HCT116 (cell line): ENCODE data around the gene RPL28. TPM values are rescaled to one million over a fixed set of nuclear protein-coding genes. Genes with fewer than 3 reads are reported as not detected.

ENCODE experiments used
- ATAC-seq: fragments of 200-7000 bp; cut with Tn5 transposase; 2 replicates; pipeline ENCODE4 v1.9.1; 2020; ENCODE audit warnings: mild to moderate bottlenecking, moderate library complexity
- BruUV-seq: library from RNA; stranded (reverse); fragments of 400-500 nt; replicated peaks from 2 replicates; lab custom pipeline; 2021; lab: Mats Ljungman, UMichigan
- CTCF ChIA-PET: fragments of 300-600 bp; sonication (Branson Sonifier 250); formaldehyde crosslinking; loops from one replicate; lab custom pipeline; 2021; ENCODE audit warnings: antibody characterized with exemption; lab: Charles Lee
- POLR2A ChIA-PET: fragments of 300-600, 350-600 bp; sonication (Branson Sonifier 250); formaldehyde crosslinking; loops from one replicate; lab custom pipeline; 2021; ENCODE audit warnings: antibody characterized with exemption; lab: Charles Lee
- RAD21 ChIA-PET, 2 experiments: fragments of 300-600 bp; sonication (Branson Sonifier 250); formaldehyde crosslinking; loops; one replicate each; lab custom pipeline; 2023; ENCODE audit warnings: low total read pairs in 2 of 2; ENCODE audit not compliant: uncharacterized antibody in 2 of 2, unreplicated experiment in 2 of 2, low non-redundant PET in 1 of 2; lab: Charles Lee
- DNase-seq: peaks from one replicate; pipeline ENCODE4 v3.0.0-alpha.2; 2010; ENCODE audit warnings: low read depth, low spot score
- H2AFZ ChIP-seq: fragments of 200-600 bp; shearing (Covaris generic), sonication (generic); 2 replicates; pipeline ENCODE4 v1.6.1; 2017; ENCODE audit warnings: low read depth, mixed run types, mixed read lengths, antibody characterized with exemption, low read length; ENCODE audit not compliant: poor library complexity, severe bottlenecking
- H3K27ac ChIP-seq: 2 replicates; pipeline ENCODE4 v1.5.1; 2012; ENCODE audit warnings: low read depth, low read length
- H3K27me3 ChIP-seq: fragments of 200-600 bp; sonication (generic); 2 replicates; pipeline ENCODE4 v1.6.1; 2016; ENCODE audit warnings: mixed run types, low read length, mixed read lengths; ENCODE audit not compliant: insufficient read depth
- H3K36me3 ChIP-seq, 2 experiments: fragments of 200-500 bp in 1 of 2; fragments of 200-600 bp in 1 of 2; sonication (Bioruptor generic) in 1 of 2; sonication (generic) in 1 of 2; 2 replicates each; pipeline versions ENCODE4 v1.5.1 to v1.6.1; 2014 to 2016; ENCODE audit warnings: low read length in 2 of 2, inconsistent platforms in 1 of 2, mixed read lengths in 1 of 2, mixed run types in 1 of 2; ENCODE audit not compliant: insufficient read depth in 2 of 2, control insufficient read depth in 1 of 2
- H3K4me1 ChIP-seq, 2 experiments: fragments of 200-600 bp in 1 of 2; sonication (generic) in 1 of 2; 2 replicates each; pipeline versions ENCODE4 v1.5.1 to v1.6.1; 2012 to 2017; ENCODE audit warnings: low read length in 2 of 2, inconsistent platforms in 1 of 2, mild to moderate bottlenecking in 1 of 2, mixed read lengths in 1 of 2, mixed run types in 1 of 2, moderate library complexity in 1 of 2; ENCODE audit not compliant: insufficient read depth in 2 of 2, control insufficient read depth in 1 of 2
- H3K4me2 ChIP-seq: fragments of 200-600 bp; sonication (generic); 2 replicates; pipeline ENCODE4 v1.6.1; 2017; ENCODE audit warnings: mixed run types, low read length, mixed read lengths
- H3K4me3 ChIP-seq, 2 experiments: fragments of 200-600 bp in 1 of 2; sonication (generic) in 1 of 2; replicated peaks in 1 of 2; 2 replicates each; pipeline ENCODE4 v1.5.1; 2011 to 2016; ENCODE audit warnings: low read length in 2 of 2, control low read depth in 1 of 2, low read depth in 1 of 2, mild to moderate bottlenecking in 1 of 2, mixed read lengths in 1 of 2, mixed run types in 1 of 2
- H3K79me2 ChIP-seq: fragments of 200-600 bp; sonication (generic); 2 replicates; pipeline ENCODE4 v1.6.1; 2017; ENCODE audit warnings: mild to moderate bottlenecking, mixed run types, low read length, moderate library complexity, mixed read lengths; ENCODE audit not compliant: insufficient read depth
- H3K9ac ChIP-seq: fragments of 200-600 bp; sonication (generic); 2 replicates; pipeline ENCODE4 v1.6.1; 2016; ENCODE audit warnings: low read length, mixed read lengths
- H3K9me2 ChIP-seq: fragments of 200-600 bp; sonication (generic), shearing (Covaris generic); 2 replicates; pipeline ENCODE4 v1.6.1; 2017; ENCODE audit warnings: mixed run types, mild to moderate bottlenecking, moderate library complexity; ENCODE audit not compliant: insufficient read depth
- H3K9me3 ChIP-seq, 2 experiments: fragments of 200-500 bp in 1 of 2; fragments of 200-600 bp in 1 of 2; sonication (Bioruptor generic) in 1 of 2; sonication (generic) in 1 of 2; 2 replicates each; pipeline ENCODE4 v1.6.1; 2014 to 2017; ENCODE audit warnings: low read length in 2 of 2, mixed read lengths in 2 of 2, inconsistent platforms in 1 of 2, low read depth in 1 of 2, mild to moderate bottlenecking in 1 of 2, mixed run types in 1 of 2, moderate library complexity in 1 of 2; ENCODE audit not compliant: control insufficient read depth in 1 of 2, insufficient read depth in 1 of 2
- H4K20me1 ChIP-seq: fragments of 200-600 bp; sonication (generic), shearing (Covaris generic); 2 replicates; pipeline ENCODE4 v1.6.1; 2017; ENCODE audit warnings: mixed run types, mild to moderate bottlenecking, moderate library complexity; ENCODE audit not compliant: insufficient read depth
- ATF3 ChIP-seq: IDR thresholded peaks from 2 replicates; pipeline ENCODE4 v1.6.1; 2012
- CBX3 ChIP-seq: IDR thresholded peaks from 2 replicates; pipeline ENCODE4 v1.6.1; 2012; ENCODE audit warnings: low read depth
- CEBPB ChIP-seq: IDR thresholded peaks from 2 replicates; pipeline ENCODE4 v1.6.1; 2012; ENCODE audit warnings: low read depth
- EGR1 ChIP-seq: IDR thresholded peaks from 2 replicates; pipeline ENCODE4 v1.6.1; 2012; ENCODE audit warnings: low read depth
- ELF1 ChIP-seq: IDR thresholded peaks from 2 replicates; pipeline ENCODE4 v1.6.1; 2012; ENCODE audit warnings: low read depth, borderline replicate concordance
- EZH2 ChIP-seq: fragments of 200-600 bp; sonication (generic); IDR thresholded peaks from 2 replicates; pipeline ENCODE4 v1.6.1; 2017; ENCODE audit warnings: antibody characterized with exemption, mixed run types
- EZH2phosphoT487 ChIP-seq: fragments of 200-600 bp; IDR thresholded peaks from 2 replicates; pipeline ENCODE4 v1.6.1; 2018; ENCODE audit warnings: antibody characterized with exemption, borderline replicate concordance
- FOSL1 ChIP-seq: IDR thresholded peaks from 2 replicates; pipeline ENCODE4 v1.6.1; 2012; ENCODE audit warnings: low read depth
- JUND ChIP-seq: IDR thresholded peaks from 2 replicates; pipeline ENCODE4 v1.6.1; 2012
- RAD21 ChIP-seq: IDR thresholded peaks from 2 replicates; pipeline ENCODE4 v1.6.1; 2012; ENCODE audit warnings: low read depth, mild to moderate bottlenecking
- SIN3A ChIP-seq: IDR thresholded peaks from 2 replicates; pipeline ENCODE4 v1.6.1; 2012; ENCODE audit warnings: low read depth
- SP1 ChIP-seq: IDR thresholded peaks from 2 replicates; pipeline ENCODE4 v1.6.1; 2012; ENCODE audit warnings: low read depth
- SRF ChIP-seq: IDR thresholded peaks from 2 replicates; pipeline ENCODE4 v1.6.1; 2012; ENCODE audit warnings: low read depth
- TCF7L2 ChIP-seq: IDR thresholded peaks from 2 replicates; pipeline ENCODE4 v1.7.0; 2011; ENCODE audit warnings: borderline replicate concordance, inconsistent platforms; ENCODE audit not compliant: insufficient read depth, insufficient read length; ENCODE audit errors: extremely low read depth
- YY1 ChIP-seq: IDR thresholded peaks from 2 replicates; pipeline ENCODE4 v1.6.1; 2011; ENCODE audit warnings: low read length, low read depth, moderate library complexity, mild to moderate bottlenecking; ENCODE audit not compliant: insufficient replicate concordance; ENCODE audit errors: extremely low read depth
- ZFX ChIP-seq: fragments of 450-650 bp; IDR thresholded peaks from 2 replicates; pipeline ENCODE4 v1.6.1; 2017
- intact Hi-C: fragments of 100-400 bp; cut with micrococcal nuclease; formaldehyde crosslinking; loops from 2 replicates; pipeline ENCODE4 v1.10.0; 2022
- total RNA-seq: library from RNA; stranded (reverse); gene quantifications from one replicate; pipeline ENCODE4 v1.2.1, GENCODE V29; 2021; ENCODE audit not compliant: unreplicated experiment
- TF ChIP-seq, protein P1 (sequence below): IDR thresholded peaks from 2 replicates; pipeline ENCODE4 v1.6.1; 2012; ENCODE audit warnings: low read depth
- TF ChIP-seq, protein P2 (sequence below): IDR thresholded peaks from 2 replicates; pipeline ENCODE4 v1.6.1; 2012
- TF ChIP-seq, protein P3 (sequence below): IDR thresholded peaks from 2 replicates; pipeline ENCODE4 v1.6.1; 2011; ENCODE audit warnings: mild to moderate bottlenecking, low read length, moderate library complexity; ENCODE audit not compliant: insufficient replicate concordance; ENCODE audit errors: extremely low read depth

RPL28 gene
- total RNA-seq, 1 experiment from 2014 or later, result 3,050 TPM

DNA sequence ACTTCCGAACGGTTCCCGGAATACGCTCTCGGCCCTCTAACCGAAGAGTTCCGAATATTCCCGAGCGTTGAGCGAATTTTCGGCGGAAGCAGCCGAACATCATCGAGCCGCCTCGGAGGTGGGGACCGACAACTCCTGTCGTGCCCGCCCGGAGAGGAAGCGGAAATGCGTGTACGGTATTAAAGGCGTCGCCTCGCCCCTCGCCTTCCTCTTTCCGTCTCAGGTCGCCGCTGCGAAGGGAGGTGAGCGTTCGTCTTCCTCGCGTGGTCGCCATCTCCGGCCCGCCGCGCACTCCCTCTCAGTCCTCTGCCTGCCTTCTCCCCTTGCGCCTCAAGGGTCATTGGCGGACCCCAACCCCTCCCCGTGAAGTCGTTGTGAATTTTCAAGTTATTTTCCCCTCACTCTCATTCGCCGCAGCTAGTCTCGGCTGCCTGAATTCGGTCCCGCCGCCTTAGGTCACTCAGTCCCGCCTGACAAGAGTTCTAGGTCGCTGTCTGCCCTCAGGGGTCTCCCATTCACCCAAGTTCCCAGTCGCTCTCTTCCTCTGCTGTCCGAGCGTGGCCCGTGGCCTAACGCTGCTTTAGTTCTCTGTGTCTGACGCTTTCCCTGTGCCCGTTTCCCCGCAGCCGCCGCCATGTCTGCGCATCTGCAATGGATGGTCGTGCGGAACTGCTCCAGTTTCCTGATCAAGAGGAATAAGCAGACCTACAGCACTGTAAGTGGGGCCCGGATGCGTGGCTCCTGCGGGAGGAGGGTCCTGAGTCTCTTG lies at the start of gene RPL28 (continued):
- TF ChIP-seq EZH2 (no peak), ZFX (peak; percentile 48; the same call in 1 of the 2 replicates), SRF (no peak), EZH2phosphoT487 (no peak), CEBPB (no peak), ELF1 (no peak; the same call in 1 of the 2 replicates), SIN3A (peak; percentile 98)

DNA sequence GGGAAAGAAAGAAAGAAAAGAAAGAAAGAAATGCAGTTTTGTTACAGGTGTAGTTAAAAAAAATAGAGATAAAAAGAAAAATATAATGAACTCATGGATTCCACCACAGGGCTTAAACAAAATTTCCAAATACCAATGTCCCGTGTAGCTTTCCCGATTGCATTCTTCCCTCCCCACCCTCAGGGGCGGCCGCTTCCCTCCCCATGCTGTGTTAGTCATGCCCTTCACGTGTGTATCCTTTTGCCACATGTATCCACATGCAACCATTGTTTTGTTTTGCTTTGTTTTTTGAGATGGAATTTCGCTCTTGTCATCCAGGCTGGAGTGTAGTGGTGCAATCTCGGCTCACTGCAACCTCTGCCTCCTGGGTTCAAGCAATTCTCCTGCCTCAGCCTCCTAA lies 49.6 kb upstream of the RPL28 start:
- Histone ChIP-seq H4K20me1 (no peaks in the 10 kb centered on the region), H3K4me2 (no peak overlapping the region), H3K9me3 (no peaks in the 10 kb centered on the region), H3K79me2 (peaks cover 9% of the 10 kb centered on the region; the same call in 1 of the 2 replicates), H3K9me2 (no peaks in the 10 kb centered on the region), H3K27me3 (no peaks in the 10 kb centered on the region), H2AFZ (no peak overlapping the region), H3K27ac (no peak overlapping the region), H3K9ac (no peak overlapping the region), H3K4me3 (no peak overlapping the region), H3K36me3 (no peaks in the 10 kb centered on the region), H3K4me1 (peaks cover 7 to 31% of the 10 kb centered on the region in 2 experiments)
- intact Hi-C loops, result no loop called here
- DNase-seq (no peak), ATAC-seq (no peak)
- no TSS peak for BruUV-seq
- ChIA-PET CTCF (no interaction called here), RAD21 (no interaction called here), POLR2A (no interaction called here)
- TF ChIP-seq EZH2phosphoT487, result no peak
- no peak for TF ChIP-seq YY1
- no peak for TF ChIP-seq SP1
- no peak for TF ChIP-seq EZH2
- TF ChIP-seq, protein P1, sequence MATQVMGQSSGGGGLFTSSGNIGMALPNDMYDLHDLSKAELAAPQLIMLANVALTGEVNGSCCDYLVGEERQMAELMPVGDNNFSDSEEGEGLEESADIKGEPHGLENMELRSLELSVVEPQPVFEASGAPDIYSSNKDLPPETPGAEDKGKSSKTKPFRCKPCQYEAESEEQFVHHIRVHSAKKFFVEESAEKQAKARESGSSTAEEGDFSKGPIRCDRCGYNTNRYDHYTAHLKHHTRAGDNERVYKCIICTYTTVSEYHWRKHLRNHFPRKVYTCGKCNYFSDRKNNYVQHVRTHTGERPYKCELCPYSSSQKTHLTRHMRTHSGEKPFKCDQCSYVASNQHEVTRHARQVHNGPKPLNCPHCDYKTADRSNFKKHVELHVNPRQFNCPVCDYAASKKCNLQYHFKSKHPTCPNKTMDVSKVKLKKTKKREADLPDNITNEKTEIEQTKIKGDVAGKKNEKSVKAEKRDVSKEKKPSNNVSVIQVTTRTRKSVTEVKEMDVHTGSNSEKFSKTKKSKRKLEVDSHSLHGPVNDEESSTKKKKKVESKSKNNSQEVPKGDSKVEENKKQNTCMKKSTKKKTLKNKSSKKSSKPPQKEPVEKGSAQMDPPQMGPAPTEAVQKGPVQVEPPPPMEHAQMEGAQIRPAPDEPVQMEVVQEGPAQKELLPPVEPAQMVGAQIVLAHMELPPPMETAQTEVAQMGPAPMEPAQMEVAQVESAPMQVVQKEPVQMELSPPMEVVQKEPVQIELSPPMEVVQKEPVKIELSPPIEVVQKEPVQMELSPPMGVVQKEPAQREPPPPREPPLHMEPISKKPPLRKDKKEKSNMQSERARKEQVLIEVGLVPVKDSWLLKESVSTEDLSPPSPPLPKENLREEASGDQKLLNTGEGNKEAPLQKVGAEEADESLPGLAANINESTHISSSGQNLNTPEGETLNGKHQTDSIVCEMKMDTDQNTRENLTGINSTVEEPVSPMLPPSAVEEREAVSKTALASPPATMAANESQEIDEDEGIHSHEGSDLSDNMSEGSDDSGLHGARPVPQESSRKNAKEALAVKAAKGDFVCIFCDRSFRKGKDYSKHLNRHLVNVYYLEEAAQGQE, result no peak
- TF ChIP-seq CBX3, result no peak
- no peak for TF ChIP-seq EGR1
- TF ChIP-seq CEBPB, result no peak
- no peak for TF ChIP-seq JUND
- no peak for TF ChIP-seq RAD21
- no peak for TF ChIP-seq ATF3
- TF ChIP-seq, protein P2, sequence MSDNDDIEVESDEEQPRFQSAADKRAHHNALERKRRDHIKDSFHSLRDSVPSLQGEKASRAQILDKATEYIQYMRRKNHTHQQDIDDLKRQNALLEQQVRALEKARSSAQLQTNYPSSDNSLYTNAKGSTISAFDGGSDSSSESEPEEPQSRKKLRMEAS, result no peak
- no peak for TF ChIP-seq ELF1
- no peak for TF ChIP-seq FOSL1
- TF ChIP-seq, protein P3, sequence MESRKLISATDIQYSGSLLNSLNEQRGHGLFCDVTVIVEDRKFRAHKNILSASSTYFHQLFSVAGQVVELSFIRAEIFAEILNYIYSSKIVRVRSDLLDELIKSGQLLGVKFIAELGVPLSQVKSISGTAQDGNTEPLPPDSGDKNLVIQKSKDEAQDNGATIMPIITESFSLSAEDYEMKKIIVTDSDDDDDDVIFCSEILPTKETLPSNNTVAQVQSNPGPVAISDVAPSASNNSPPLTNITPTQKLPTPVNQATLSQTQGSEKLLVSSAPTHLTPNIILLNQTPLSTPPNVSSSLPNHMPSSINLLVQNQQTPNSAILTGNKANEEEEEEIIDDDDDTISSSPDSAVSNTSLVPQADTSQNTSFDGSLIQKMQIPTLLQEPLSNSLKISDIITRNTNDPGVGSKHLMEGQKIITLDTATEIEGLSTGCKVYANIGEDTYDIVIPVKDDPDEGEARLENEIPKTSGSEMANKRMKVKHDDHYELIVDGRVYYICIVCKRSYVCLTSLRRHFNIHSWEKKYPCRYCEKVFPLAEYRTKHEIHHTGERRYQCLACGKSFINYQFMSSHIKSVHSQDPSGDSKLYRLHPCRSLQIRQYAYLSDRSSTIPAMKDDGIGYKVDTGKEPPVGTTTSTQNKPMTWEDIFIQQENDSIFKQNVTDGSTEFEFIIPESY, result no peak
- no peak for TF ChIP-seq TCF7L2
- TF ChIP-seq SIN3A, result no peak
- TF ChIP-seq ZFX, result no peak
